ENCODE data around the gene EDN1.

- TF ChIP-seq CTCF (IDR thresholded peaks at IDR 0.05) (no peak), POLR2A (IDR thresholded peaks at IDR 0.05) (no peak), EP300 (IDR thresholded peaks at IDR 0.05) (no peak), POLR2AphosphoS5 (IDR thresholded peaks at IDR 0.05) (no peak)
Measured at GRCh38 chr6:12312736-12313135, 22.6 kb downstream of the EDN1 start.

All from sigmoid colon (tissue), 4 donors.